ENCODE measurements around the gene TBR1. TPM values are rescaled to one million over a fixed set of nuclear protein-coding genes. Genes with fewer than 3 reads are reported as not detected.

Gene TBR1
- polyA plus RNA-seq, 1 of the 3 experiments (the other 2 are of a cell fraction) = not detected

GRCh38 chr2:161436411-161436810 is 20.3 kb downstream of the TBR1 start:
- H3K4me2 ChIP-seq = no peak overlapping the region
- H3K9me3 ChIP-seq = no peaks in the 10 kb centered on the region
- H3K27ac ChIP-seq (ENCODE audit: low read depth in 2 of 2, low read length in 1 of 2) = no peak overlapping the region
- no peak overlapping the region for H2AFZ ChIP-seq (ENCODE audit: low read depth)
- H3K4me1 ChIP-seq (ENCODE audit: control insufficient read depth in 1 of 2, insufficient read depth in 2 of 2, low read depth in 1 of 2, low read length in 1 of 2) = no peaks in the 10 kb centered on the region
- ChIA-PET CTCF (interaction anchor here (0.8 to 1.6 kb wide), 2 partner anchors 10 to 212 kb away, joined by 3 to 6 read pairs; no protein-coding TSS in a partner anchor), POLR2A (no interaction called here)
- no peak overlapping the region for H3K9ac ChIP-seq
- no peaks in the 10 kb centered on the region for H3K79me2 ChIP-seq (ENCODE audit: insufficient read depth)
- no peaks in the 10 kb centered on the region for H3K9me2 ChIP-seq
- no peaks in the 10 kb centered on the region for H3F3A ChIP-seq (replicated peaks; ENCODE audit: insufficient read depth)
- H3K4me3 ChIP-seq (ENCODE audit: low read depth in 2 of 2, low read length in 1 of 2) = no peak overlapping the region
- no peak for DNase-seq
- H3K27me3 ChIP-seq (ENCODE audit: insufficient read depth) = peaks cover 9% of the 10 kb centered on the region; the same call in 1 of the 2 replicates
- WGBS (ENCODE audit: low lambda C conversion rate) = 20% methylated on average over 3 of the region's 3 CpGs
- H4K20me1 ChIP-seq (ENCODE audit: insufficient read depth) = no peaks in the 10 kb centered on the region
- H3K36me3 ChIP-seq (replicated peaks in 1 of 2; ENCODE audit: control insufficient read depth in 1 of 2, insufficient read depth in 2 of 2, low read length in 1 of 2) = no peaks in the 10 kb centered on the region
- no peak for TF ChIP-seq ZBTB33 (IDR thresholded peaks at IDR 0.05; ENCODE audit: borderline replicate concordance, low read depth)
- peak; percentile 6; the same call in 1 of the 2 replicates for TF ChIP-seq JUND (IDR thresholded peaks at IDR 0.05)
- no peak for TF ChIP-seq EP300 (IDR thresholded peaks at IDR 0.05; ENCODE audit: borderline replicate concordance in 1 of 2, low read depth in 1 of 2, low read length in 1 of 2)
- no peak for TF ChIP-seq MXI1 (IDR thresholded peaks at IDR 0.05; ENCODE audit: low read depth, low read length)
- TF ChIP-seq, protein P1, sequence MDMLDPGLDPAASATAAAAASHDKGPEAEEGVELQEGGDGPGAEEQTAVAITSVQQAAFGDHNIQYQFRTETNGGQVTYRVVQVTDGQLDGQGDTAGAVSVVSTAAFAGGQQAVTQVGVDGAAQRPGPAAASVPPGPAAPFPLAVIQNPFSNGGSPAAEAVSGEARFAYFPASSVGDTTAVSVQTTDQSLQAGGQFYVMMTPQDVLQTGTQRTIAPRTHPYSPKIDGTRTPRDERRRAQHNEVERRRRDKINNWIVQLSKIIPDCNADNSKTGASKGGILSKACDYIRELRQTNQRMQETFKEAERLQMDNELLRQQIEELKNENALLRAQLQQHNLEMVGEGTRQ (IDR thresholded peaks at IDR 0.05; ENCODE audit: borderline replicate concordance, low read depth, low read length) = no peak
- no peak for TF ChIP-seq TAF1 (IDR thresholded peaks at IDR 0.05; ENCODE audit: borderline replicate concordance, low read depth, low read length)
- TF ChIP-seq, protein P2, sequence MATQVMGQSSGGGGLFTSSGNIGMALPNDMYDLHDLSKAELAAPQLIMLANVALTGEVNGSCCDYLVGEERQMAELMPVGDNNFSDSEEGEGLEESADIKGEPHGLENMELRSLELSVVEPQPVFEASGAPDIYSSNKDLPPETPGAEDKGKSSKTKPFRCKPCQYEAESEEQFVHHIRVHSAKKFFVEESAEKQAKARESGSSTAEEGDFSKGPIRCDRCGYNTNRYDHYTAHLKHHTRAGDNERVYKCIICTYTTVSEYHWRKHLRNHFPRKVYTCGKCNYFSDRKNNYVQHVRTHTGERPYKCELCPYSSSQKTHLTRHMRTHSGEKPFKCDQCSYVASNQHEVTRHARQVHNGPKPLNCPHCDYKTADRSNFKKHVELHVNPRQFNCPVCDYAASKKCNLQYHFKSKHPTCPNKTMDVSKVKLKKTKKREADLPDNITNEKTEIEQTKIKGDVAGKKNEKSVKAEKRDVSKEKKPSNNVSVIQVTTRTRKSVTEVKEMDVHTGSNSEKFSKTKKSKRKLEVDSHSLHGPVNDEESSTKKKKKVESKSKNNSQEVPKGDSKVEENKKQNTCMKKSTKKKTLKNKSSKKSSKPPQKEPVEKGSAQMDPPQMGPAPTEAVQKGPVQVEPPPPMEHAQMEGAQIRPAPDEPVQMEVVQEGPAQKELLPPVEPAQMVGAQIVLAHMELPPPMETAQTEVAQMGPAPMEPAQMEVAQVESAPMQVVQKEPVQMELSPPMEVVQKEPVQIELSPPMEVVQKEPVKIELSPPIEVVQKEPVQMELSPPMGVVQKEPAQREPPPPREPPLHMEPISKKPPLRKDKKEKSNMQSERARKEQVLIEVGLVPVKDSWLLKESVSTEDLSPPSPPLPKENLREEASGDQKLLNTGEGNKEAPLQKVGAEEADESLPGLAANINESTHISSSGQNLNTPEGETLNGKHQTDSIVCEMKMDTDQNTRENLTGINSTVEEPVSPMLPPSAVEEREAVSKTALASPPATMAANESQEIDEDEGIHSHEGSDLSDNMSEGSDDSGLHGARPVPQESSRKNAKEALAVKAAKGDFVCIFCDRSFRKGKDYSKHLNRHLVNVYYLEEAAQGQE (IDR thresholded peaks at IDR 0.05; ENCODE audit: low read depth, low read length) = no peak
- TF ChIP-seq FOSL2 (IDR thresholded peaks at IDR 0.05; ENCODE audit: borderline replicate concordance, low read depth) = peak; percentile 32; the same call in 1 of the 2 replicates
- TF ChIP-seq RFX5 (IDR thresholded peaks at IDR 0.05; ENCODE audit: low read length) = no peak

DNA sequence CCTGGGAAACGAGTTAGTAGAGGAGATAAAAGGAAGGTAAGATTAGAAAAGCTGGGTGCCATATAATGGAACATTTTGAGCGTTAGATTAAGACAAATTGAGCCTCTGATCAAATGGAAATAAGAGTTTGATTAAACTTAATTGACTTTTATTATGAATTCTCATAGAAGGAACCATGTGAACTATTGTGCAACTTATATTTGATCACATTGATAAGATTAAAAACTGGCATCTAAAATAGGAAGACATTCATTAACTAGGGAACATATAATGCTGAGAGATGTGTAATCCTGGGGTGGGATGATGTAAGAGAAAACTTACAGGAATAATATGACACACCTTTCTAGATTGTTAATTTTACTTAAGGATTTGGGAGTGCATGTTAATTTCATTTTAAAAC is 22.5 kb downstream of the TBR1 start:
- WGBS (ENCODE audit: low lambda C conversion rate) = 1% methylated on average over 2 of the region's 2 CpGs
- Histone ChIP-seq H3F3A (replicated peaks; ENCODE audit: insufficient read depth) (no peaks in the 10 kb centered on the region), H3K9me3 (no peaks in the 10 kb centered on the region), H3K4me2 (no peak overlapping the region), H4K20me1 (ENCODE audit: insufficient read depth) (no peaks in the 10 kb centered on the region), H3K27ac (ENCODE audit: low read depth in 2 of 2, low read length in 1 of 2) (no peak overlapping the region), H3K9me2 (no peaks in the 10 kb centered on the region), H3K27me3 (ENCODE audit: insufficient read depth) (no peaks in the 10 kb centered on the region; the same call in 1 of the 2 replicates), H3K4me1 (ENCODE audit: control insufficient read depth in 1 of 2, insufficient read depth in 2 of 2, low read depth in 1 of 2, low read length in 1 of 2) (no peaks in the 10 kb centered on the region), H2AFZ (ENCODE audit: low read depth) (no peak overlapping the region), H3K79me2 (ENCODE audit: insufficient read depth) (no peaks in the 10 kb centered on the region), H3K9ac (no peak overlapping the region), H3K4me3 (ENCODE audit: low read depth in 2 of 2, low read length in 1 of 2) (no peak overlapping the region), H3K36me3 (replicated peaks in 1 of 2; ENCODE audit: control insufficient read depth in 1 of 2, insufficient read depth in 2 of 2, low read length in 1 of 2) (no peaks in the 10 kb centered on the region)
- ChIA-PET POLR2A (no interaction called here), CTCF (no interaction called here)
- no peak for DNase-seq
- TF ChIP-seq, protein P1 (IDR thresholded peaks at IDR 0.05; ENCODE audit: borderline replicate concordance, low read depth, low read length) = no peak
- no peak for TF ChIP-seq NRF1 (IDR thresholded peaks at IDR 0.05; ENCODE audit: low read depth, low read length)
- TF ChIP-seq SMC3 (IDR thresholded peaks at IDR 0.05; ENCODE audit: low read depth, low read length) = no peak
- TF ChIP-seq FOSL2 (IDR thresholded peaks at IDR 0.05; ENCODE audit: borderline replicate concordance, low read depth) = no peak
- no peak for TF ChIP-seq RCOR1 (IDR thresholded peaks at IDR 0.05; ENCODE audit: low read length)
- no peak for TF ChIP-seq NFIC (IDR thresholded peaks at IDR 0.05; ENCODE audit: borderline replicate concordance)
- no peak for TF ChIP-seq EZH2phosphoT487 (IDR thresholded peaks at IDR 0.05; ENCODE audit: borderline replicate concordance, low read depth)
- no peak for TF ChIP-seq PBX3 (IDR thresholded peaks at IDR 0.05)
- TF ChIP-seq FOXM1 (IDR thresholded peaks at IDR 0.05; ENCODE audit: low read depth) = no peak
- no peak for TF ChIP-seq MXI1 (IDR thresholded peaks at IDR 0.05; ENCODE audit: low read depth, low read length)
- no peak for TF ChIP-seq GABPA (IDR thresholded peaks at IDR 0.05; ENCODE audit: low read depth)
- TF ChIP-seq JUND (IDR thresholded peaks at IDR 0.05) = no peak
- TF ChIP-seq EP300 (IDR thresholded peaks at IDR 0.05; ENCODE audit: borderline replicate concordance in 1 of 2, low read depth in 1 of 2, low read length in 1 of 2) = no peak
- no peak for TF ChIP-seq SIN3A (IDR thresholded peaks at IDR 0.05; ENCODE audit: borderline replicate concordance, low read depth, low read length)
